ENCODE data around the gene C11orf97. TPM values are rescaled to one million over a fixed set of nuclear protein-coding genes. Genes with fewer than 3 reads are reported as not detected.
"Not testable (repeated sequence)": the region's sequence is repeated elsewhere in the genome, so short reads cannot be mapped to it uniquely, and the experiment has no call there.

Gene C11orf97
- total RNA-seq, 1 donor from 2014 or later: not detected

GRCh38 chr11:94557992-94558391 is 45.7 kb downstream of the C11orf97 start:
- DNase-seq (ENCODE audit: low spot score): no peak

GRCh38 chr11:94558468-94558867 is 46.2 kb downstream of the C11orf97 start:
- DNase-seq (ENCODE audit: low spot score): no peak

GRCh38 chr11:94558932-94559331 is 46.7 kb downstream of the C11orf97 start:
- no peak for DNase-seq (ENCODE audit: low spot score)

GRCh38 chr11:94559361-94559760 is 47.1 kb downstream of the C11orf97 start:
- DNase-seq (ENCODE audit: low spot score): no peak

- DNase-seq (ENCODE audit: low spot score): no peak
Observed at GRCh38 chr11:94560834-94561233, 48.6 kb downstream of the C11orf97 start.

- DNase-seq (ENCODE audit: low spot score): no peak
Observed at GRCh38 chr11:94563176-94563847, 51.1 kb downstream of the C11orf97 start.

- DNase-seq (ENCODE audit: low spot score): no peak
Observed at GRCh38 chr11:94563848-94564467, 51.7 kb downstream of the C11orf97 start.

GRCh38 chr11:94567181-94567670 is 55.0 kb downstream of the C11orf97 start, which contains the start of gene PIWIL4:
Gene PIWIL4, plus strand, starts transcription at chr11:94567368. Its CDS starts 151 bp downstream, at chr11:94567519.
- no peak for DNase-seq (ENCODE audit: low spot score)

- DNase-seq (ENCODE audit: low spot score): no peak
Observed at GRCh38 chr11:94568200-94568599, 55.9 kb downstream of the C11orf97 start.

- no peak for DNase-seq (ENCODE audit: low spot score)
Observed at GRCh38 chr11:94568717-94569116, 56.5 kb downstream of the C11orf97 start.

- not testable (repeated sequence) for DNase-seq (ENCODE audit: low spot score)
Observed at GRCh38 chr11:94572975-94573374, 60.7 kb downstream of the C11orf97 start.

GRCh38 chr11:94574193-94574961 is 62.1 kb downstream of the C11orf97 start:
- DNase-seq (ENCODE audit: low spot score): no peak

- no peak for DNase-seq (ENCODE audit: low spot score)
Observed at GRCh38 chr11:94576306-94576705, 64.0 kb downstream of the C11orf97 start.

- DNase-seq (ENCODE audit: low spot score): no peak
Observed at GRCh38 chr11:94577841-94578240, 65.6 kb downstream of the C11orf97 start.

Other genes starting within 250 kb of the C11orf97 start
- gene IZUMO1R, start 207.9 kb upstream of the C11orf97 start, total RNA-seq: not detected
- gene GPR83, start 111.0 kb upstream of the C11orf97 start, total RNA-seq: 0.09 TPM
- gene MRE11, start 18.6 kb upstream of the C11orf97 start, total RNA-seq: 14.8 TPM
- 14.5 TPM for gene ANKRD49, start 18.5 kb upstream of the C11orf97 start, total RNA-seq
- 18.6 TPM for gene FUT4, start 31.5 kb downstream of the C11orf97 start, total RNA-seq
- 11.0 TPM for gene PIWIL4, start 54.9 kb downstream of the C11orf97 start, total RNA-seq